GM21381 (cell line): Measurements from ENCODE around the gene FAM193A.

Source experiments
- ATAC-seq: cut with Tn5 transposase; IDR thresholded peaks from one replicate; pipeline ENCODE4 v1.9.1; 2021; ENCODE audit warnings: mild to moderate bottlenecking, moderate library complexity; ENCODE audit not compliant: unreplicated experiment

FAM193A gene

DNA sequence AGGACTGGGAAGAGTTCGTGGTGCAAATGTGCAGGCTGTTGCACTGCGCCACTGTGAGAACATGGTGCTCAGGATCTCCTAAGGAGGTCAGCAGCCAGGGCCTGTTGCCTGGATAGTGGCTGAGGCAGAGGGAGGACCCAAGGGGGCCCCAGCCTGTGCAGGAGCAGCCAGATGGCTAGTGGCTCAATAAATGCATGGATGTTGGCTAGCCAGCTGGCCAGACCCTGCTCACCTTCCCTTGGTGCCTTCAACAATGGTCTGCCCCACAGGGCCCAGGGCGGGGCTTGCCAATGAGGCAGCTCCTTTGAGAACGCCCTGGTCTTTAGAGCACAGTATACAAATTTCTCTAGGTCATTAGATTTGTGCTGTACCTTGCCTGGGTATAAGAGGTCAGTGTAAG is 152.2 kb downstream of the FAM193A start:
- ATAC-seq = no peak

DNA sequence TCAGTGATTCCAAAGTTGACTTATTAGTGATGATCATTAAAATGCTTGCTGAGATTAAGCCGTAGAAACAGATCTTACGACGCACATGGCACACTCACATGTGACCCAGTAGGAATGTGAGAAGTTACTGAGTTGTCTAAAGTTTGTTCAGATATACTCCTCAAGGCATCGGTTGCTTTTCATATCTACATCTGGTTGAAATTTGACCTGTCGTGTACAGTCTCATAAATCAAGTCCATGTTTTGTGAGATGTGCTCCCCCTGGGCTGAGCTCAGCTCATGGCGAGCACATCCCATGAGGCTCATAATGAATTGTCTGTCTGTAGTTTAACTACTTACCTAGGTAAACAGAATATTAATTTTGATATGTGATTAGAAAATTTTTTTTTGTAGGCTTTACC is 152.7 kb downstream of the FAM193A start:
- ATAC-seq = no peak

DNA sequence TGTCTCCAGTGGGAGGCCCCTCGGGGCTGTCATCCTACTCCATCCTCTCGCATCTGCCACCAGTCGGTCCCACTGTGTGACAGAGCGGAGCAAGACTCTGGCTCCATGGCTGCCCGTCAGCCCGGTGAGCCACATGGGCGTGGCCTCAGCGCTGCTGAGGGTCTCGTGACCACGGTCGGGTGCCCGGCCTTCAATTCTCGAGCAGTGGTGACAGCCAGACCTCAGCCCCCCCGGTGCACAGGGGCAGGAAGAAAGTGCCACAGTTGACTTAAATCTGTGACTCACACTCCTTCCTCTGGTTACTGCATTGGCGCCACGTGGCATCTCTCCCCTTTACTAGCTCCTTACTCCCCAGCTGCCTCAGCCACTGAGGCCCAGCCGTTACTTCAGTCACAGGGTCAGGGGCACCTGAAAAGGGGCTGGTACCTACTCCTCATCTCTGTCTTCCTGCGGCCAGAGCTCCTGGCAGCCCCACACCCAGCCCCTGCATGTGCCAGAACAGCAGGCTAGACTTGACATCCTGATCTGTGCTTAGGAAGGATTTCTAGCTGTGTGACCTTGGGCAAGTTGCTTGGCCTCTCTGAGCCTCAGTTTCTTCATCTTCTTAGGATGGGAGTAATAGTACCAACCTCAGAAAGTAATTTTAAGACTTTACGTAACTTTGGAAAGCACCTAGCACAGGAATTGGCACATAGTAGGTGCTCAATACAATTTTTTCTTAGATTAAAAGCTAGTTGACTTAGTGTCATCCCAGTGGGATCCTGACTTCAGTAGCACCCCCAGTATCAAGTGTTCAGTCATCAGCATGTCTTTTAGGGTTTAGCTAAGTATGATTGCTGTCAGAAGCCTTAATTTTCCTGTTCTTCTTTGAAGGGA is 153.6 kb downstream of the FAM193A start:
- peak; percentile 58 for ATAC-seq

DNA sequence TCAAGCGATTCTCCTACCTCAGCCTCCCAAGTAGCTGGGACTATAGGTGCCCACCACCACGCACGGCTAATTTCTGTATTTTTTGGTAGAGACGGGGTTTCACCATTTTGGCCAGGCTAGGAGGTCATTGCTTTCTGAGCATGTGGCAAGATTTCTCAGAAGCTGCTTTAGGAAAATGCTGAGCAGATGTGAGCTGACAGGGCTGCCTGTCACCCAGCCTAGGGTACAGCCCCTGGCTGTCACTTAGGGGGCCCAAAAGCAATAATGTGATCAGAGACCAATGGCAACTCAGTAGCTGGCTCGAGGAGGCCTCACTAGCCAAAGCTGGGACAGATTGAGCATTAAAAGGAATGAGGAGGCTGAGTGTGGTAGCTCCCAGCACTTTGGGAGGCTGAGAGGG is 154.9 kb downstream of the FAM193A start:
- no peak for ATAC-seq

DNA sequence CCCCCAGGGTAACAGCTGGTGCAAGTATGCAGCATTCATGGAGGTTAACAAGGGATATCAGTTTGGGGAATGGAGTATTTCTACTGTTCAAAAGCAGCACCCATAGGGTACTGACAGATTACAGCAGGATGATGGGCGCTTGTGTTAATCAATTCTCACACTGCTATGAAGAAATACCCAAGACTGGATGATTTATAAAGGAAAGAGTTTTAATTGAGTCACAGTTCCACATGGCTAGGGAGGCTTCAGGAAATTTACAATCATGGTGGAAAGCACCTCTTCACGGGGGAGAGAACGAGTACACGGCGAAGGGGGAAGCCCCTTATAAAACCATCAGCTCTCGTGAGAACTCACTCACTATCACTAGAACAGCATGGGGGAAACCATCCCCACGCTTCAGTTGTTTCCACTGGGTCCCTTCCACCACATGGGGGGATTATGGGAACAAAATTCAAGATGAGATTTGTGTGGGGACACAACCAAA is 155.5 kb downstream of the FAM193A start:
- ATAC-seq = no peak

DNA sequence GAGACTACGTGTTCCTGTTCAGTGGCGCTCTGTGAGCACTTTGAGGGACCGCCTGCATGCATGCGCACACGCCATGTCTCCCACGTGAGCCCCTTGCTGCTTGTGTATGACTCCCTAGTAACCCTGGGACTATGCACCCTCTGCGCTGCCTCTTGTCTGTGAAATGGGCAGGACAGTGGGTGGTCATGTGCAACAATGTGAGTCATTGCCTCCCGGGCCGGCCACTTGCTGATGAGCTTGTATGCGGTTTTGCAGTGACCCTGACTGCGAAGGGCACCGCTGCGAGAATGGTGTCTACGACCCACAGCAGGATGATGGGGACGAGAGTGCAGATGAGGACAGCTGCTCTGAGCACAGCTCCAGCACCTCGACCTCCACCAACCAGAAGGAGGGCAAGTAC is 158.2 kb downstream of the FAM193A start:
- no peak for ATAC-seq

DNA sequence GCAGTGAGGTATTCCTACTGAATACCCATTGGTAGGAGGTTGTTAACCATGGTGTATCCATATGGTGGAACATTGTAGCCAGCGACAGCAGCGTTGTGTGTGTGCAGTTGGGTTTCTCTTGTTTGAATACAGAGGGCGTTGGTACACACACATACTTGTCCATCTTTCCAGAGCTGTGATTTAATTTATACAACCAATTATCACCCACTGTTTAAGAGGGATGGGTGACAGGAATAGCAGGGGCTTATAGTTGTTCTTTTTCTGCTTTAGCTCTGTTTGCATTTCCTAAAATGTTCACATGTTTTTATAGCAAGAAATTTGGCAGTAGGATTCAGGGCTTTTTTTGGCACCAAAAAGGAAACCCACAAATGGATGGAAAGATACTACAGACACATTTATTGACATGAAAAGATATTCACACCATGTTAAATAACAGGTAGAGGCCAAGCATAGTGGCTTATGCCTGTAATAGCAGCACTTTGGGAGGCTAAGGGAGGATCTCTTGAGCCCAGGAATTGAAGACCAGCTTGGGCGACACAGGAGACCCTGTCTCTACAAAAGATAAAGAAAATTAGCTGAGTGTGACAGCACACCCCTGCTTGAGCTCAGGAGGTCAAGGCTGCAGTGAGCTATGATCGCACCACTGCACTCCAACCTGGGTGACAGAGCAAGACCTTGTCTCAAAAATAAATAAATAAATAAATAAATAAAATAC is 159.1 kb downstream of the FAM193A start:
- ATAC-seq = no peak

DNA sequence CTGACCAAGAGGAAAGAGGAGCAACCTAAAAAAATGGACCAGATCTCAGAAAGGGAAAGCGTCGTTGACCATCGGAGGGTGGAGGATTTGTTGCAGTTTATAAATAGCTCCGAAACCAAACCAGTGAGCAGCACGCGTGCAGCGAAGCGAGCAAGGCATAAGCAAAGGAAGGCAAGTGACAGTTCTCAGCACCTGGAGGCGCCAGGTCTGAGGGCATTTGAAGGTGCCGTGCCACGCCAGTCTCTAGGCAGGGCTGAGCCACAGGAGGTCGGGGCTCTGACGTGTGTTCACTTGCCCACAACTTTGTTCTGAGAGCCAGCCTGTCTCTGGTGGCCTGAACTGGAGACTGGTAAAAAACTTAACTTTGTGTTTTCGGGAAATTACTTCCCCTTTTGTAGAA is 160.0 kb downstream of the FAM193A start:
- peak; percentile 84 for ATAC-seq

DNA sequence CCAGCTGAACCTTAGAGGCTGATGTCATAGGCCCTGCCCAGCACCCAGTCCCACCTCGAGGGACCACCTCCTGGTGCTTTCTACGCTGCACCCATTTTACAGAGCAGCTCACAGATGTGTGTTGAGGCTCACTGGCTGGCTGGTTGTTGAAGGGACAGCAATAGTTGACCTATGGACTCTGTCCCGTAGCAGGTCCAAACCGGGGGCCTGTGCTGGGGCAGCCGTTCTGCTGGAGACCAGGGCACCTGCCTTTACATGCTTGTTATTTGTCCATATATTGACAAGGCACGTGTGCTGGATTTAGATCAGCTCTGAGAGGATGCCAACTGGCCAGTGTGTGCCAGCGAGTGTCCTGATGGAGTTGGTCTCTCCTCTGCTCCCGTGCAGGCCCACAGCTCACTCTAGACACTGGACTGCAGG is 161.6 kb downstream of the FAM193A start:
- ATAC-seq = no peak

DNA sequence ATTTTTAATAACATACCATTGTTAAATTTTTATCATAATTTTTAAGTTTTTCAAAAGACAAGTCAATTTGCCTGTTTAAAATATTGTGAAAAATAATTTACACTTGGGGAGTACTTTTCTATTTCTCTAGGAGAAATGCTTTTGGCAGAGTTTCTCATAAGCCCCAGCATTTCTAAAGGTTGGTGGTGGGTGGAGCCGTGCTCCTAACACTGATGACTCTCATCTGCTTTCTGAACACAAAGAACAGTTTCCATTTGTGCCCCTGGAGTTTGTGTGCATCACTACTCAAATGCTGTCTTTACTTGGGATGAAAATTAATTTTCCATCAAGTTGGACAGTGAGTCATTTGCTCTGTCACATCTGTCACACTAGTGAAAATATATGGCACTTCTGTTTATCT is 162.1 kb downstream of the FAM193A start:
- no peak for ATAC-seq

DNA sequence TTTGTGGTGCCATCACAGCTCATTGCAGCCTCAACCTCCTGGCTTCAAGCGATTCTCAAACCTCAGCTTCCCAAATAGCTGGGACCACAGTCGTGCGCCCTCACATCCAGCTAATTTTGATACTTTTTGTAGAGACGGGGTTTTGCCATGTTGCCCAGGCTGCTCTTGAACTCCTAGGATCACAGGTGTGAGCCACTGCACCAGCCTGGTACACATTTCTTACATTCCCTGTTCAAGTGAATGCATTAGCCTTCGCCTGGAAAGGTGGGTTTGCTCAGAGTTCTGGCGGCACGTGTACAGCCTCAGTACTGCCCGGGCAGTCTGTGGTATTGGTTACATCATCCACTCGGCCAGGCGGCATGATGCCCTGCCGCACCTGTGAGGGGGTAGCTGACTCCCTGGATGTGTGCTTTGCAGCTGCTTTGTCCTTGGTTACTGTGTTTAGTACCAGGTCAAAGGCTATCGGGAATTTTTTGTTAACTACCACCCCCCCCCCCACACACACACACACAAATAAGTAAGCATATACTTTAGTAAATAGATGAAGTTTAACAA is 162.6 kb downstream of the FAM193A start:
- no peak for ATAC-seq

DNA sequence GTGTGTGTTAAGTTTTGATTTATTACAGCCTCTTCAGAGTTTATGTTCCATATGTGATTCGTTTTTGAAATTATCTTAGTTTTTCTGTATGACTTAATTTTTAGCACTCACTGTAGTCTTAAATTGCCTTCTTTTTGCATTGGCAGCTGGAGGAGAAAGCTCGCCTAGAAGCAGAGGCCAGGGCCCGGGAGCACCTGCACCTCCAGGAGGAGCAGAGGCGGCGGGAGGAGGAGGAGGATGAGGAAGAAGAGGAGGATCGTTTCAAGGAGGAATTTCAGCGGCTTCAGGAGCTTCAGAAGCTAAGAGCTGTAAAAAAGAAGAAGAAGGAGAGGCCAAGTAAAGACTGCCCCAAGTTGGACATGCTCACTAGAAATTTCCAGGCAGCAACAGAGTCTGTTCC is 163.1 kb downstream of the FAM193A start:
- no peak for ATAC-seq

DNA sequence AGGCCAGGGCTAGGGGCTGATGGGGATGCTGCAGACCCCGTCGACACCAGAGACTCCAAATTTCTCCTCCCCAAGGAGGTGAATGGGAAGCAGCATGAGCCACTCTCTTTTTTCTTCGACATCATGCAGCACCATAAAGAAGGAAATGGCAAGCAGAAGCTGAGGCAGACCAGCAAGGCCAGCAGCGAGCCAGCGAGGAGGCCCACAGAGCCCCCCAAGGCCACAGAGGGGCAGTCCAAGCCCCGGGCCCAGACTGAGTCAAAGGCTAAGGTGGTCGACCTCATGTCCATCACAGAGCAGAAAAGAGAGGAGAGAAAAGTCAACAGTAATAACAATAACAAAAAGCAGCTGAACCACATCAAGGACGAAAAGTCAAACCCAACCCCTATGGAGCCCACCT is 163.6 kb downstream of the FAM193A start:
- no peak for ATAC-seq

DNA sequence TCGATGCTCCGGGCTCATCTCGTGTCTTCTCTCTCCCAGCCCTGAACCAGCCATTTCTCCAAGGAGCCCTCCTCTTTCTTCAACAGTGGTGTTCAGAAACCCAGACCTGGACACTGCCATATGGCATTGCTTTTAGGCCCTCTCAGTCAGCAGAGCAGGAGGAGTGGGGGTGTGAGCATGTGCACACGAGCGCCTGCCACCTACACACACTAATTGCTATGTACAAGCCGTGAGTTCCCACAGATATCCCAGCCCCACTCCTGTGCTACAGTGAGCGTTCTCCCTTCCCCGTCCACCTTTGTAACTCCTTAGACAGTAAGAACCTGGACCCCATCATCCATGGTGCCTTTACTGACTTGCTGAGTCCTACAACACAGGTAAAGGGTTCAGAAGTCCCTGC is 165.9 kb downstream of the FAM193A start:
- no peak for ATAC-seq

DNA sequence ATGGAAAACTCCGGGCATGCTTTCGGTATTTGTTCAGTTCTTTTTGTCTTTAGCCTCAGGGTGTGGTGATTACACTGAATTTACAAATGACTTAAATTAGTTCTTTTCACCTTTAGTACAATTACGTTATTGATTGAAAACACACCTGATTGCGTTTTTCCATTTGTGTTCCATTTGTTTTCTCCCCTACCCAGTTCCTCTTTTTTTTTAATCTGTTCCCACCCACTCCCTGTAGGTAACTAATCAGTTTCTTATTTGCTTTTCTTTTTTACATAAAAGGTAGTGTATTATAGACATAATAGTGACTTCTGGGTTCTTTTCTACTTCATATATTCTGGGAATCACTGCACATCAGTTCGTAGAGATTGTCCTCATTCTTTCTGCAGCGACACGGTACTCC is 166.3 kb downstream of the FAM193A start:
- no peak for ATAC-seq

DNA sequence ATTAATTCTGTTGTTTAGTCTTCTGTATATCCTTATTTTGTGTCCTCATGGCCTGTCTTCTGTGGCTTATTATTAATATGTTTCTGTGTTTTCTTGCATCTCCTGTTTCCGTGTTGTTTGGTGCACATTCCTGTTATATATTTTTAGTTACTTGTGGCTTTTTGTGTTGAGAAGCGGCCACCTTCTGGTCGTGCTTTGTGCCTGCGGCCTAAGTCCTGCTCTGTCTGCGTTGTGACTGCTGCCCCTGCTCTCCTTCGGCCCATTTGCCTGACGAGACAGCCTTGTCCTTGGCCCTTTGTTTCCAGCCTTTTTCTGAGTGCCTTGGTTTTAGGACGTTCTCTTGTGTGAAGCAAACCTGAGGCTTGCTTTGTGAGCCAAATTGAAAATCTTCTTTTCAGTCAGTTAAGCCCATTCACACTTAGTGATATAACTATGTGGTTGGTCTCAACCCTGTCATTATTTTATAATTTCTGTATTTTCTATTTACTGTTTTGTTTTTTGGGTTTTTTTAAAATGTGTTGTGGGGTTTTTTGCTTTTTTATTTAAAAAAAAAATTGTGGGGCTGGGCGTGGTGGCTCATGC is 175.9 kb downstream of the FAM193A start:
- ATAC-seq = no peak

DNA sequence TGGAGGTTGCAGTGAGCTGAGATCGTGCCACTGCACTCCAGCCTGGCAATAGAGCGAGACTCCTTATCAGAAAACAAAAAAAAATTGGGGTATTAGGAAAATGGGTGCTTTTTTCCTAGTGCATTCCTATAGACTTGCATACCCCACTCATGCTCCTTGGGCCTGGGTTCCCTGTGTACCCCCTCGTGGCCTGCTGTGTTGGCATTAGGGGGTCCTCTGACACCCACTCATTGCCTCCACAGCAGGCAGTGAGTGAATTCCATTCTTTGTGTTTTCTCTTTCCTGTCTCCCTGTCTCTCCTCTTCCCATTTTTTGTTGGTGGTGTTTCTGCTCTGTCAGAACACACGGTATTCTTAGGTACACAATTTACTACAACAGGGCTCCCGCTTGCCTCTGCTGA is 176.9 kb downstream of the FAM193A start:
- ATAC-seq = no peak

DNA sequence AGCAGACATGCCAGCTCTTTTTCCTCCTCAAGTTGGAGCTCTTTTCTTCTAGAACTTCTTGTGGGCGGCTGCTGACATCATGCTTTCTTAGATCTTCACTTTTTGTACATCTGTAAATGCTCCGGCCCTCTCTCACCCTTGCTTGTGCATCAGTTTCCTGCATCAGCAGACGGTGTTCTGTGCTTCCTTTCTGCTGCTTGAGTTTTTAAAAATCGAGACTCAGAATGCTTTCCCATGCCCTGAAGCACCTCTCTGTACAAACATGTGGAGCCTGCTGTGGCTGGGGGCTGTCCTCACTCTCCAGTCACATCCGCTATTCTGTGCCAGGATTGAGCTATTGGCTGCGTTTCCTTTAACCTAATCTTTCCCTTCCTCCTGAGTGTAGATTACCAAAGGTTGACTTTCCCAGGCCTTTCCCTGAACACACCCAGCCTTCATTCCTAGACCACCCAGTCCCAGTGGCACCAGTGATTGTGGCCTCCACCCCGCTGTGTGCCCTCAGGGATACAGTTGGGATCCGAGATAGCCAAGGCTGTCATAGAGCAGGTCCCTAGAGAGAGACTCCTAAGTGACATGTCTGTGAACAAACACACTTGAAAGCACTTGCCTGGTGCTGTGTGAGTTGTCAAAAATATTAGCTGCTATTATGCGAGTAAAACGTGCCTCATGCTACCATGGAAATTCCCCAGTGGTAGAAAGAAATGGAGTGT is 177.8 kb downstream of the FAM193A start:
- ATAC-seq = no peak

DNA sequence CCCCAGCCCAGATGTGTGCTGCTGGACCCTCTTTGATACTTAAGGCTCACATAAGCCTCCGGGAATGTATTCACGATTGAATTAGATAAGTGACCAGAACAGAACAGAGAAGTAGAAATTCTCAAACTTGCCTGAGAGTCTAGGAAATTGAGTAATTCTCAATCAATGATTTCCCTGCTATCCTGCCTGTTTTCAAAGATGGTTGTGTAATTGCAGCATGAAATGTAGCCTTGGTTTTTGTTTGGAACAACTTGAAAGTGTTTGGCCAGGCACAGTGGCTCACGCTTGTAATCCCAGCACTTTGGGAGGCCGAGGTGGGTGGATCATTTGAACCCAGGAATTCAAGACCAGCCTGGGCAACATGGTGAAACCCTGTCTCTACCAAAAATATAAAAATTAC is 178.5 kb downstream of the FAM193A start:
- no peak for ATAC-seq

DNA sequence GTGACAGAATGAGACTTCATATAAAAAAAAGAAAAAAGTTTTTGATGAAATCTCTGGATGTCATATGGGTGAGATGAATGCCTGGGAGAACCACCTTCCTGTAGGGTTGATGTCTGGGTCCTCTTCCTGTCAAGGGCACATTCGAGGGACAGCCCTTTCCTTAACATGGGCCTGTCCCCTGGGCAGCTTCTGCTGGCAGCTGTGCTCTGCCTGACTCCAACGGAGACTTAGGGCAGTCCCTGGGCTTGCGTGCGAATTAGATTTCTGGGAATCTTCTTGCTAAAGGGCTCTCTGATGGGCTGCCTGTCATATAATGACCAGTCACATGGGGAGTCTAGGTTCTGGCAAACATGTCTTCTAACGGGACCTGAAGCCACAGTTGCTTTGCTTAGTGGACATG is 179.0 kb downstream of the FAM193A start:
- ATAC-seq = no peak

DNA sequence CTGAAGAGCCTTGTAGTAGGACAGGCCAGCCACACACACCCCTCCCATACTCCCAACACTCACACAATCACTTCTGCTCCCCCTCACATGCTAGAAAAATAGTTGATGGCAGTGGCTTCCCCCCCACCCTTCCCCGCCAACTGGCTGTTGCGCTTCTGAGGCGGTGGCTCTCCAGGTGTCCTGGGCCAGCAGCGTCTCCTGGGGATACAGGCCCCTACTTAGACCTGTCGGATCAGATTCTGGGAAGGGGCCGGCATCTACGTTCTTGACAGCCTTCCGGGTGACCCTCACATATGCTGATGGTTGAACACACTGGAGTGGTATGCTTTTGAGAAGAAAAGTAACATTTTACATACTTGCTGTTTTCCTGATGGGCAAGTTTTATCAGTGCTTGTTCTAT is 179.8 kb downstream of the FAM193A start:
- ATAC-seq = no peak
